Adipocyte (in vitro differentiated cells): Measurements from ENCODE around the gene POLE3.
"Not testable (repeated sequence)": the region's sequence is repeated elsewhere in the genome, so short reads cannot be mapped to it uniquely, and the experiment has no call there.

Source experiments
- DNase-seq: peaks from one replicate; pipeline ENCODE4 v3.0.0-alpha.2; 2015; ENCODE audit warnings: low read depth
- H3K27me3 ChIP-seq: replicated peaks from 2 replicates; pipeline ENCODE4 v1.7.0; 2013; ENCODE audit warnings: mild to moderate bottlenecking, low read length, moderate library complexity; ENCODE audit not compliant: control insufficient read depth, insufficient read depth
- H3K36me3 ChIP-seq: 2 replicates; pipeline ENCODE4 v1.7.0; 2013; ENCODE audit warnings: low read length, mild to moderate bottlenecking, moderate library complexity; ENCODE audit not compliant: control insufficient read depth, insufficient read depth, severe bottlenecking
- H3K4me1 ChIP-seq: 2 replicates; pipeline ENCODE4 v1.7.0; 2013; ENCODE audit warnings: mild to moderate bottlenecking, low read length, moderate library complexity; ENCODE audit not compliant: control insufficient read depth, insufficient read depth
- H3K4me3 ChIP-seq: 2 replicates; pipeline ENCODE4 v1.7.0; 2013; ENCODE audit warnings: mild to moderate bottlenecking, low read length, moderate library complexity
- H3K9ac ChIP-seq: 2 replicates; pipeline ENCODE4 v1.7.0; 2013; ENCODE audit warnings: mild to moderate bottlenecking, low read length, moderate library complexity
- H3K9me3 ChIP-seq: 2 replicates; pipeline ENCODE4 v1.7.0; 2013; ENCODE audit warnings: mild to moderate bottlenecking, low read length, moderate library complexity; ENCODE audit not compliant: control insufficient read depth

POLE3 gene, protein sequence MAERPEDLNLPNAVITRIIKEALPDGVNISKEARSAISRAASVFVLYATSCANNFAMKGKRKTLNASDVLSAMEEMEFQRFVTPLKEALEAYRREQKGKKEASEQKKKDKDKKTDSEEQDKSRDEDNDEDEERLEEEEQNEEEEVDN

DNA sequence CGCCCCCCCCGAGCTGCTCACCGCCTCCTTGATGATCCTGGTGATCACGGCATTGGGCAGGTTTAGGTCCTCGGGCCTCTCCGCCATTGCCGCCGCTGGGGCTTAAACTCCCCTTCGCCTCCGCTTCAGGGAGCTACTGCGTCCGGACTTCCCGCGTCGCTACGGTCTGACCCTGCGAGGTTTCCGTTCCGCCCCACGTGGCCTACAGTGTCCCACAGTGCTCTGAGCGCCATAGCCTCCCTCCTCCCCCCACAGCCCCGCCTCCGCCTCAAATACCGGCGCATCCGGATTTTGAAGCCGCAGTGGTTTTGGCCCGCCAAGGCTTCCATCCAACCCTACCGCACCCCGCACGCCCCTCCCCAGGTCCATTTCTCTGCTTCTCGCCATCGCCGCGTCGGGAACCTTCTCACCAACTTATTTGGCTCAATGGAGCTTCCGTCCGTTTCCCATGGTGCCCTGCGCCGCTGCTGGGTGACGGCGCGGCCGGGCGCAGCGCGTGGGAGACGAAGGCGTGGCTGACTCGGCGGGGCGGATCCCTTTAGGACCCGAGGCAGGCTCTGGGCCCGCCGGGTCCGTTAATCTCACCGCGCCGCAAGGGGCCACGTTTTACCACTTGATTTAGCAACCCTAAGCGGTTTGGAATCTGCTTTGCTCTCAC lies at the start of gene POLE3, which contains the start of gene C9orf43:
Gene POLE3 (minus strand): TSS at position 469 of the 658 bp plus-strand sequence. CDS start 382 bp downstream, at position 87.
Gene C9orf43 (plus strand): TSS at position 541 of the 658 bp plus-strand sequence. CDS start 2,747 bp downstream, outside the sequence.
- Histone ChIP-seq H3K4me1 (peaks cover 6% of the 10 kb centered on the region), H3K27me3 (no peaks in the 10 kb centered on the region), H3K36me3 (peaks cover 15% of the 10 kb centered on the region), H3K4me3 (peak within 1 kb of the TSS; percentile 93), H3K9me3 (no peaks in the 10 kb centered on the region), H3K9ac (peak within 1 kb of the TSS; percentile 97)
- DNase-seq, result peak; percentile 99

DNA sequence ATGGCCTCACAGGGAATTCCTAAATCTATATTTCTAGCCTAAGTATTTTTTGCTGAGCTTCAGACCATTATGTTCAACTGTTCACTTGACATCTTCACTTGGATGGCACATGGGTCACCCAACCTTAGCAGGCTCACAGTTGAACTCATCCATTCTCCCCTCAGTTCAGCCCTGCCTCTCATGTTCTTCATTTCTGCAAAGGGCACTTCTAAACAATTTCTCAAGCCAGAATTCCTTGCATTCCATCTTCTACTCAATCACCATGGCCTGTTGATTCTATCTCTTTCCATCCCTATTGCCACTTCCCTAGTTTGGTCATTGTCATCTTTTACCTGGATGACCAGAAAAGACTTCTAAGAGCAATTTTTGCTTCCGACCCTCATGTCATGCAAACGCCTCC lies 45.8 kb upstream of the POLE3 start:
- Histone ChIP-seq H3K9ac (peak overlapping the region; percentile 67), H3K9me3 (no peaks in the 10 kb centered on the region), H3K4me1 (peaks cover 29% of the 10 kb centered on the region), H3K4me3 (no peak overlapping the region), H3K36me3 (no peaks in the 10 kb centered on the region), H3K27me3 (no peaks in the 10 kb centered on the region)
- peak; percentile 66 for DNase-seq

DNA sequence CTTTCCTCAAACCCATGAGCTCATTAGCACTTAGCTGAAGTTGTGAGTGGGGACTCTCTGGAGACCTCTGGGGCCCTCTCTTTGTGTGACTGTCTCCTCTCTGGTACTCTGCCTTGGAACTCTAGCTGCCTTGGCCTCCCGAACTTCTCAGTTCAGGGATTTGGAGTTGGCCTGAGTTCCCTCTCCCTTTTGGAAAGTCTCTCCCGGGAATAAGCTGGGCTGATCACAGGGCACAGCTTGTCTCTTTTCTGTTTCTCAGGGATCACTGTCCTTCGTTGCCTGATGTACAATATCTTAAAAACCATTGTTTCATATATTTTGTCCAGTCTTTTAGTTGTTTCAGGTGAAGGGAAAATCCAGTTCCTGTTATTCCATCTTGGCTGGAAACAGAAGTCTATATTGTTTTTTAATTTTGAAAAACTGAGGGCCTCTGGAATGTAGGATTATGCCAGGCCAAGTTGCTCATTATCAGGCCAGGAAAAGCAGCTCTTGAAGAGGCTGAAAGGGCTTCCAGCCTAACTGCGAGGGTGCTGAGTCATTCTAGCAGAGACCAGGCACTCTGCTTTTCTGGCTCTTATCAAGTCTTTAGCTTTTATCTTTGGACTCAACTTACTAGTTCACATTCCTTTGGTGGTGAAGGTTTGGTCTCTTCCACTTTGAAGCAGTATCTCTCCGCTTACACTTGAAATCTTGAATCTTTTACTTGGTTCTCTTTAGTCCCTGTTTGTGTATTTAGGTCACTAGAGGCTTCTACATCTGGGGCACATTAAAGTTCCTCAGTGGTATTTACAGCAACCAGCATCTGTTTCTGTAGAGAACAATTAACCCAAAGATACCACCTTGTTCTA lies 44.7 kb upstream of the POLE3 start:
- peak overlapping the region; percentile 67 for H3K9ac ChIP-seq
- H3K9me3 ChIP-seq, result no peaks in the 10 kb centered on the region
- H3K4me3 ChIP-seq, result peak overlapping the region; percentile 49
- DNase-seq, result peak; percentile 89
- H3K27me3 ChIP-seq, result no peaks in the 10 kb centered on the region
- H3K36me3 ChIP-seq, result no peaks in the 10 kb centered on the region
- peaks cover 29% of the 10 kb centered on the region for H3K4me1 ChIP-seq

DNA sequence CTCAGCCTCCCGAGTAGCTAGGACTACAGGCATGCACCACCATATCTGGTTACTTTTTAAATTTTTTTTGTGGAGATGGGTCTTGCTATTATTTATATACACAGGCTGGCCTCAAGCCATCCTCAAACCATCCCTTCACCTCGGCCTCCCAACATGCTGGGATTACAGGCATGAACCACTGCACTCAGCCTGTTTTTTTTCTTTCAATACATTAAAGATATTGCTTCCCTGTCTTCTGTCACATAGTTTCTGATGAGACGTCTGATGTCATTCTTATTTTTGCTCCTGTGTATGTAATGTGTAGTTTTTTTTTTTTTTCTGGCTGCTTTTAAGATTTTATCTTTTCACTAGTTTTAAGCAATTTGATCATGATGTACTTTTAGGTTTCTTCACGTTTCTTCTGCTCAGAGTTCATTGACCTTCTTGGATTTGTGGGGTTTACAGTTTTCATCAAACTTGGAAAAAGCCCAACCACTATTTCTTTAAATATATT lies 41.7 kb upstream of the POLE3 start:
- Histone ChIP-seq H3K4me3 (no peak overlapping the region), H3K27me3 (no peaks in the 10 kb centered on the region), H3K9me3 (no peaks in the 10 kb centered on the region), H3K9ac (no peak overlapping the region), H3K4me1 (peaks cover 29% of the 10 kb centered on the region), H3K36me3 (no peaks in the 10 kb centered on the region)
- DNase-seq, result no peak

DNA sequence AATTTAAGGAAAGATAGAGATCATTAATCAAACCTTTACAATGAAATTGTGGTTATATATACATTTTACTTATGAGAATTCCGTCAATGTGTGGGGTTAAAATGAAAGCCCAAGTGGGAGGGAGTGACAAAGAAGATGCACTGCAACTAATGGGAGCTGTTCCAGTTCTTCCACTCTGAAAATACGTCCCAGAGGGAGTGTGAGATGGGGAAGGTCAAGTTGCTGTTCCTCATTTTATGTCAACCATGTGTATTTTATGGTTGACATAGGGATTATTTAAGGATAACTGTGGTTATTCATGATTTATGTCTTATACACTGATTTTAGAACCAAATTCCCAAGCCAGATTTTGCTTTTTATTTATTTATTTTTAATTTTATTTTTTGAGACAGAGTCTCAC lies 38.9 kb upstream of the POLE3 start:
- Histone ChIP-seq H3K27me3 (no peaks in the 10 kb centered on the region), H3K9me3 (no peaks in the 10 kb centered on the region), H3K9ac (no peak overlapping the region), H3K36me3 (no peaks in the 10 kb centered on the region), H3K4me3 (no peak overlapping the region), H3K4me1 (peaks cover 6% of the 10 kb centered on the region)
- DNase-seq, result no peak

DNA sequence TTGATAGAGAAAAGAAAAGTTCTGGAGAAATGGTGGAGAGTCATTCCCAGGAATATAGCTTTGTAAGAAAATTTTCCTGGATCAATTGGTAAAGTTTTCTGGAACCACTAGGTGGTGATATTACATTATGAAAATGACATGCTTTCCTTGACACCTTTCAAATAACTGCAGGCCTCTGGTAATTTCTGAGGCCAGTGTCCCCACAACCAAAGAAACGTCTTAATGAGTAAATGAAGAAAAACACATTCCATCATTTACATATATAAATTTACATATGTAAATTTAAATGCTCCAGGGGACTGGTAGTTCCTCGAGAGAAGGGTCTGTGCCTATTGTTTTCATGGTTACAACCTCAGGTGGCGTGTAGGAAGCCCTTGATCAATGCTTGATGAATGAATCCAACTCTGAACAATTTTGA lies 35.9 kb upstream of the POLE3 start:
- no peak overlapping the region for H3K9ac ChIP-seq
- H3K4me1 ChIP-seq, result no peaks in the 10 kb centered on the region
- H3K27me3 ChIP-seq, result no peaks in the 10 kb centered on the region
- DNase-seq, result peak; percentile 81
- H3K4me3 ChIP-seq, result no peak overlapping the region
- H3K36me3 ChIP-seq, result no peaks in the 10 kb centered on the region
- H3K9me3 ChIP-seq, result no peaks in the 10 kb centered on the region

DNA sequence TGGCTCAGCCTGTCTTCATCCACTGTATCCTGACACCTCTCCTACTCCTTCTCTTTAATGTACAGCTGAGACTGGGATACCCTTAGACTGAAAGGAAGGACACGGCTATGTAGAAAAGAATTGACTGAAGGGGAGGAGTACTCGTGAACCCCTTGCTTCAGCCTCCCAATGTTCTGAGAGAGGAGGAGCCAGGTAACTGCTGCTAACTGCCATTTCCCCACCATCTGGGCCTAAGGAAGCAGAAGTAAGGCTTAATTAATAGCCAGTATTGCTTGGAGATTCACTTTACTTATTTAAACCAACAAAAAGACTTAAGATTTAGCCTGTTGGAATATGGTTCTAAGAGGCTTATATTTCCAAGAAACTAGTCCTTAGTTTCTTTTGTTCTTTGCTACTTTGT lies 34.3 kb upstream of the POLE3 start:
- H3K27me3 ChIP-seq, result no peaks in the 10 kb centered on the region
- no peak overlapping the region for H3K9ac ChIP-seq
- no peaks in the 10 kb centered on the region for H3K4me1 ChIP-seq
- no peaks in the 10 kb centered on the region for H3K36me3 ChIP-seq
- H3K9me3 ChIP-seq, result no peaks in the 10 kb centered on the region
- H3K4me3 ChIP-seq, result no peak overlapping the region
- no peak for DNase-seq

DNA sequence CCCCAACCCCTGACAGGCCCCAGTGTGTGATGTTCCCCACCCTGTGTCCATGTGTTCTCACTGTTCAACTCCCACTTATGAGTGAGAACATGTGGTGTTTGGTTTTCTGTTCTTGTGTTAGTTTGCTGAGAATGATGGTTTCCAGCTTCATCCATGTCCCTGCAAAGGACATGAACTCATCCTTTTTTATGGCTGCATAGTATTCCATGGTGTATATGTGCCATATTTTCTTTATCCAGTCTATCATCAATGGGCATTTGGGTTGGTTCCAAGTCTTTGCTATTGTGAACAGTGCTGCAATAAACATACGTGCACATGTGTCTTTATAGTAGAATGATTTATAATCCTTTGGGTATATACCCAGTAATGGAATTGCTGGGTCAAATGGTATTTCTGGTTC lies 27.2 kb upstream of the POLE3 start:
- H3K9me3 ChIP-seq, result not testable (repeated sequence)

DNA sequence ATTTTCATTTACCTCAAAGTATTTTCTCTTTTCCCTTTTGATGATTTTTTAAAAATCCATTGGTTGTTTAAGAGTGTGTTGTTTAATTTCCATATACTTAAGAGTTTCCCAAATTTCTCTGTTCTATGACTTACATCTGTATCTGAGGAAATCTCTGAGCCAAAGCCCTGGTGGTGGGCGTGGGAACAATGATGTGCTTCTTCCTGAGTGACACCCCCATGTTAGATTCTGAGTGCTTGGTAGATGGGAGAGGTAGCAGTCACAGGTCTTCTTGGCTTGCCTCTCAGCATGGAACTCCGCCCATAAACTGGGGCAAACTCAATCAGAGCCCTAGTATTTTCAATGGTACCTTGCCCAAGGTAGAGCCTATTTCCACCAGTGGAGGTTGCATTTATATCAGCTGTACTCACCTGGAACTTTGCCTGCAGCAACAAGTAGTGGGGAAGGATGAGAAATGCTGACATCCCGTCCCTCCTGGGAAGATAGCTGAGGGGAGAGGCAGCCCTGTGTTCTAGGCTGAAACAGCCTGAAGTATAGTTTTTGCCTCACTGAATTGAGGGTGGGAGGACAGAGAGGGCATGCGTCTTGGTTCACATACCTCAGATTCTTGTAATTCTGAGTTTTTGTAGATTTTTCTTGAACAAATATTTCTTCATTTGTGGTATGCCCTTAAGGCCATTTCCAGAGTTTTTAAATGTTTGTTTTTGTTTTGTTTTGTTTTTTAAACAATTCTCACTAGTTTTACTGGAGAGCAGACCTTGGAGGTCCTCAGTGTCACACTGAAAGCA lies 26.4 kb upstream of the POLE3 start:
- Histone ChIP-seq H3K27me3 (no peaks in the 10 kb centered on the region), H3K9ac (no peak overlapping the region), H3K9me3 (no peaks in the 10 kb centered on the region), H3K4me3 (no peak overlapping the region), H3K36me3 (no peaks in the 10 kb centered on the region), H3K4me1 (no peaks in the 10 kb centered on the region)
- peak; percentile 76 for DNase-seq

More for the DNA sequence above, 27.2 kb upstream of the POLE3 start:
- H3K27me3 ChIP-seq, H3K4me1 ChIP-seq, DNase-seq, H3K36me3 ChIP-seq, H3K4me3 ChIP-seq, H3K9ac ChIP-seq: not testable (repeated sequence)

DNA sequence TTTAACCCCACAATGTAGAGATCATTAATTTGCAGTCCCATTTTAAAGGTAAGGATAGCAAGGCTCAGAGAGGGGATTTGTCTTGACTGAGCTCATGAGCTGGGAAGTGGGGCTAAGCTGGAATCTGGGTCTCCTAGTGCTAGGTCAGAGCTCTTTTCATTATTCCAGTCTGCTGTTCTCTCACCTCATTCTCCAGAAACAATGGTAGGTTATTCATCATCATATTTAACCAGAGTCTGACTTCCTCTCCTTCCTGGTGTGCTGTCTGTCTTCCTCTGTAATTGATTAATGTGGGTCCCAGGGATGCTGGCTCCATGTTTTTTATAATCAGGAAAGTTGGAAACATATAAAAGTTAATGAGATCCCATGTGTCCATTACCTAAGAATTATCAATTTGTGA lies 20.7 kb upstream of the POLE3 start:
- H3K4me3 ChIP-seq, result no peak overlapping the region
- H3K36me3 ChIP-seq, result no peaks in the 10 kb centered on the region
- DNase-seq, result no peak
- H3K4me1 ChIP-seq, result peaks cover 14% of the 10 kb centered on the region
- H3K9me3 ChIP-seq, result no peaks in the 10 kb centered on the region
- H3K9ac ChIP-seq, result no peak overlapping the region
- H3K27me3 ChIP-seq, result no peaks in the 10 kb centered on the region
